Measurements from ENCODE around the gene VRK2.

Gene VRK2

GRCh38 chr2:58207189-58207588 is 160.6 kb downstream of the VRK2 start:
- TF ChIP-seq GATA2 (IDR thresholded peaks at IDR 0.05; ENCODE audit: low read depth, low read length) (no peak), GATA3 (IDR thresholded peaks at IDR 0.05; ENCODE audit: low read depth, low read length) (no peak)
